Epithelial cell of proximal tubule (primary cell): Measurements from ENCODE around the gene COL11A2. TPM values are rescaled to one million over a fixed set of nuclear protein-coding genes. Genes with fewer than 3 reads are reported as not detected.

Experiments used
- DNase-seq: peaks from one replicate; pipeline ENCODE4 v3.0.0-alpha.2; 2011; ENCODE audit warnings: low read depth
- H3K4me3 ChIP-seq: 2 replicates; pipeline ENCODE4 v1.5.1; 2011; ENCODE audit warnings: low read depth, mild to moderate bottlenecking, low read length
- total RNA-seq: library from RNA; depleted of rRNA; stranded (reverse); fragments of >200 nt; gene quantifications from 2 replicates; pipeline ENCODE4 v1.2.3, GENCODE V29; 2015
- TF ChIP-seq, protein P1 (sequence below): conservative IDR thresholded peaks from 2 replicates; pipeline ENCODE4 v1.5.1; 2012; ENCODE audit warnings: low read depth, mild to moderate bottlenecking, low read length

The COL11A2 gene
- total RNA-seq, 1 donor from 2014 or later = 0.06 TPM

DNA sequence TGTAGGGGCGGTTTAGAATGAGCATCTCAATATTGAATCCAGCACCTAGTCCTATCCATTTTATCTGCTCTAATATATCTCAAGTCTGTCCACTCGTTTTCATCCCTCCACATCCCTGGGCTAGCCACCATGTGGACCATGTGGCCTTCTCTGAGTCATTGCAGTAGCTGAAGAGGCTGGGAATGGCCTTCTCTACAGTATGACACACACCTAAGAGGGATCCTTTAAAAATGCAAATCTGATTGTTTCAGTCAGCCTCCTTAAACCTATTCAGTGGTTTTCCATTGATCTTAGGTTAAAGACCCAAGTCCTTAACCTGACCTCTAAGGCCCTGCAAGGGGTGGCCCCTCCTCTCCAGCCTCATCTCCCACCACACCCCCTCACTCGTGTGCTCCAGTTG is 25.4 kb upstream of the COL11A2 start:
- H3K4me3 ChIP-seq = no peak overlapping the region
- DNase-seq = no peak
- TF ChIP-seq, protein P1, sequence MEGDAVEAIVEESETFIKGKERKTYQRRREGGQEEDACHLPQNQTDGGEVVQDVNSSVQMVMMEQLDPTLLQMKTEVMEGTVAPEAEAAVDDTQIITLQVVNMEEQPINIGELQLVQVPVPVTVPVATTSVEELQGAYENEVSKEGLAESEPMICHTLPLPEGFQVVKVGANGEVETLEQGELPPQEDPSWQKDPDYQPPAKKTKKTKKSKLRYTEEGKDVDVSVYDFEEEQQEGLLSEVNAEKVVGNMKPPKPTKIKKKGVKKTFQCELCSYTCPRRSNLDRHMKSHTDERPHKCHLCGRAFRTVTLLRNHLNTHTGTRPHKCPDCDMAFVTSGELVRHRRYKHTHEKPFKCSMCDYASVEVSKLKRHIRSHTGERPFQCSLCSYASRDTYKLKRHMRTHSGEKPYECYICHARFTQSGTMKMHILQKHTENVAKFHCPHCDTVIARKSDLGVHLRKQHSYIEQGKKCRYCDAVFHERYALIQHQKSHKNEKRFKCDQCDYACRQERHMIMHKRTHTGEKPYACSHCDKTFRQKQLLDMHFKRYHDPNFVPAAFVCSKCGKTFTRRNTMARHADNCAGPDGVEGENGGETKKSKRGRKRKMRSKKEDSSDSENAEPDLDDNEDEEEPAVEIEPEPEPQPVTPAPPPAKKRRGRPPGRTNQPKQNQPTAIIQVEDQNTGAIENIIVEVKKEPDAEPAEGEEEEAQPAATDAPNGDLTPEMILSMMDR = no peak

DNA sequence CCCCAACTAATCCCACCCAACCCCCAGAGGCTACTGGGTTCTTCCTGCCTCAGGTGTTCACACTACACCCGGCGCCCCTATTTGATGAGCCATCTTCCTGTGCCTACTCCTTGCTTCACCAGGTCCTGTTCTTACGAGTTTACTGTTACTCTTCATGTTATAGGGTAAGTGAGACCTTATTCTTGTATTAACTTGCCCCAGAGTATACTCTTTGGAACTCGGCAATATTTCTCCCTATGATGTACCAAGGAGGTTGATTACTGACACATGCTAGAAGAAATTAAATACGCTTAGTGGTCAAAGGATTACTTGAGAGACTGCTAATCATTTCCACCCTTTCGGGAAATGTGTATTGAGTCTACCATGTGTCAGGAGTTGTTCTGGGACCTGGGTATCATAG is 25.0 kb upstream of the COL11A2 start:
- TF ChIP-seq, protein P1 = no peak

DNA sequence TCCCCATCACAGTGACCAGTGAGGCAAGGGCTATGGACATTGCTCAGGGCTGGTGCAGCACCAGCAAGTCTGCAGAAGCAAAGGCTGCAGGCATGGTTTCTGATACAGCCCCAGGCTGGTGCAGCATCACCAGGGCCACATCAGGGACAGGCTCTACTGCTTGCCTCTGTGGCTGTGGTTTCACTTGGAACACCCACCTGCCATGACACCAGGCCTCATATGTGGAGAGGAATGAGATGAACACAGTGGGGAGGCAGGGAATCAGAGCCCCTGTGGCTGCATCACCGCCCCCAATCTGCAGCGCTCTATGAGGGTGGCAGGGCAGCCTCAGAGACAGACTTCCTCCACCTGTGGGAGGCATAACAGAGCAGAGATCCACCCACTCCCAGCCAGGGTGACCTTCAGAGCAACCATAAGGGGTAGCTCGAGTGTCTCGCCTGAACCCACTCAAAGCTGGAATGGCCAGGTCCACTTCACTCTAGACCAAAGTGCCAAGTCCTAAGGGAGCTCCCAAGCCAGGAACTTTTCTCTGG is 23.9 kb upstream of the COL11A2 start:
- TF ChIP-seq, protein P1 = no peak
- no peak for DNase-seq
- no peak overlapping the region for H3K4me3 ChIP-seq

More for the DNA sequence above, 25.0 kb upstream of the COL11A2 start:
- H3K4me3 ChIP-seq = no peak overlapping the region
- DNase-seq = no peak

DNA sequence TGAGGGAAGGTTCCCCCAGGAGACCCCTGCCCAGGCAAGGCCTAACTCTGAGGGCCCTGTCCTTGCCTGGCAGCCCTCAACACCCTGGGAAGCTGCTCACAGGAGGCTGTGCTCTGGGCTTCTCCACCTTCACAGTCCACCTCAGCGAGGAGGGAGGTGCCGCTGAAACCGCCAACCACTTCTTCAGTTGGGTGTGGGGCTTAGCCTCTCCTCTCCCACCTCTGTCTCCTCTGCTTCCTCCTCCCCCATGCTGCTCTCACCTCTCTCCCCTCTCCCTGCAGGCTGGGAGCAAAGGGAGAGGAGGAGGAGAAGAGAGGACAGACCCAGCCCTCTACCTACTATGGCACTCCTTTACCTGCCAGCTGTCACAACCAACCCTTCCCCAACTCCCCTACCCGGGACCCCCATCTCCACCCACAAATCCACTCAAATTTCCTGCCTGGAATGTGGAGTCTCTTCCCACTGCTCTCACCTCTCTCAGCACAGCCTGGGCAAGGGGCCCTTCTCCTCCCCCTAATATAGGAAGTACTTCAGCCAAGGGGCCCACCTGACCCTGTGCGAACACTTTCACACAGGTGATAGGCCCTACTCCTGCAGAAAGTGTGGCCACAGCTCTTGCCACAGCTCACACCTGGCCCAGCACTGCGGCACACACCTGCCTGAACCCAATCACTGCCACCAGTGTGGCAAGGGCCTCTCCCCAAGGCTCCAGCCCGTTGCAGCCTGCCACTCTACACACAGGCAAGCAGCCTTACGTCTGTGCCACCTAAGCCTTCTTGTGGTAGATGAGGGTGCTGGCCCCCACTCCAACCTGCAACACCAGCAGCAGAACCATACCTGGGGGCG is 23.2 kb upstream of the COL11A2 start:
- no peak for DNase-seq
- no peak overlapping the region for H3K4me3 ChIP-seq
- TF ChIP-seq, protein P1 = no peak

DNA sequence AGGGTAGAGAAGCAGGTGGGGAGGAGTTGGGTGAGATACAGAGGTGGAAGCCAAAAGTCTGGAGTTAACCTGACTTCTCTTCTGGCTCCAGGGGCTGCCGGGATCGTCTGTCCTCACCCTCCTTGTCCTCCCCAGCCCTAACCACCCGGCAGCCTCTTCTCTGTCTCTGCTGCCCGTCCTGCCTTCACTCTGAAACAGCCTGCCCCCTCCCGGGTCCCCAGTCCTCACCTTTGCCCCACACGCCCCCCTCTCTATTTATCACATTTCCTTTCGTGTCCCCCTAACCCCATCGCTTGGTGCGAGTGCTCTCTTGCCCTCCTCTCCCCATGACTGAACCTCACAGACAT is 21.7 kb upstream of the COL11A2 start:
- TF ChIP-seq, protein P1 = no peak
- peak overlapping the region; percentile 54 for H3K4me3 ChIP-seq
- no peak for DNase-seq

DNA sequence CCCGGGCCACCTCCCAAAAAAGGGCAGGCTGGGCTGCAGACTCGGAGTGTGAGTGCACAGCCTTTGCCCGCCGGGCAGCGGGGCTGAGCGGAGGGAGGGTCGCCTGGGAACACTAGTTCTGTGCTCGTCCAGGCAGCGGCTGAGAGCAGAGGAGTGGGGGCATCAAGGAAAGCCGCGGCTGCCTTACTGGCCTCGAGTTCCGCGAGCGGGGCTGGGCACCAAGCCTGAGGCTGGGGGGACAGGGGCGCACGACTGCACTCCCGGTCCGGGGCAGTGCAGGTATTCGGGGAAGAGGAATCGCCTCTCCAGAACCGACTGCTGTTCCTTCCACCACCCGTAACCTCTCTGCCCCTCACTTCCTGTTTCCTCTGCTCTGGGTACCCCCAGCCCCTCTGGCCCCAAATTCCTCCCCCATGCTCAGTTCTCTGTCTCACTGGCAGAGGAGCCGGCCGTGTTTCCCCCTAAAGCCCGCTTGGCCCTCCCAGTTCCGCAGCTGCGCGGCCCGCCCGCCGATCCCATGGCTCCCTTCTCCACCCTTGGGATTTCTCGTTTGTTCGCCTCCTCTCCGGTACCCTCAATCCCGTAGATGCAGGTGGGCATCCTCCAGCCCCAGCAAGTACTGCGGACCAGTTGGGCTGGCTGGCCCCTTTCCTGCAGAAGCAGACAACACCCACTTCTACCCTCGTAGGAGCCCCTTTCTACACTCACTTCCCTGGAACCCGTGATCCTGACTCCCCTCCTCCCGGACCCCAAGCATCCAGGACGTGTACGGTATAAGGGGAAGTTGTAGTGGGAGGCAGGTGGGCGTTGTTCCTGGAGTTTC is 21.1 kb upstream of the COL11A2 start:
- peak overlapping the region; percentile 54 for H3K4me3 ChIP-seq
- TF ChIP-seq, protein P1 = no peak
- no peak for DNase-seq
